Measurements from ENCODE around the gene SIRT4.
"Not testable (repeated sequence)": the region's sequence is repeated elsewhere in the genome, so short reads cannot be mapped to it uniquely, and the experiment has no call there.

Gene SIRT4, protein sequence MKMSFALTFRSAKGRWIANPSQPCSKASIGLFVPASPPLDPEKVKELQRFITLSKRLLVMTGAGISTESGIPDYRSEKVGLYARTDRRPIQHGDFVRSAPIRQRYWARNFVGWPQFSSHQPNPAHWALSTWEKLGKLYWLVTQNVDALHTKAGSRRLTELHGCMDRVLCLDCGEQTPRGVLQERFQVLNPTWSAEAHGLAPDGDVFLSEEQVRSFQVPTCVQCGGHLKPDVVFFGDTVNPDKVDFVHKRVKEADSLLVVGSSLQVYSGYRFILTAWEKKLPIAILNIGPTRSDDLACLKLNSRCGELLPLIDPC

DNA sequence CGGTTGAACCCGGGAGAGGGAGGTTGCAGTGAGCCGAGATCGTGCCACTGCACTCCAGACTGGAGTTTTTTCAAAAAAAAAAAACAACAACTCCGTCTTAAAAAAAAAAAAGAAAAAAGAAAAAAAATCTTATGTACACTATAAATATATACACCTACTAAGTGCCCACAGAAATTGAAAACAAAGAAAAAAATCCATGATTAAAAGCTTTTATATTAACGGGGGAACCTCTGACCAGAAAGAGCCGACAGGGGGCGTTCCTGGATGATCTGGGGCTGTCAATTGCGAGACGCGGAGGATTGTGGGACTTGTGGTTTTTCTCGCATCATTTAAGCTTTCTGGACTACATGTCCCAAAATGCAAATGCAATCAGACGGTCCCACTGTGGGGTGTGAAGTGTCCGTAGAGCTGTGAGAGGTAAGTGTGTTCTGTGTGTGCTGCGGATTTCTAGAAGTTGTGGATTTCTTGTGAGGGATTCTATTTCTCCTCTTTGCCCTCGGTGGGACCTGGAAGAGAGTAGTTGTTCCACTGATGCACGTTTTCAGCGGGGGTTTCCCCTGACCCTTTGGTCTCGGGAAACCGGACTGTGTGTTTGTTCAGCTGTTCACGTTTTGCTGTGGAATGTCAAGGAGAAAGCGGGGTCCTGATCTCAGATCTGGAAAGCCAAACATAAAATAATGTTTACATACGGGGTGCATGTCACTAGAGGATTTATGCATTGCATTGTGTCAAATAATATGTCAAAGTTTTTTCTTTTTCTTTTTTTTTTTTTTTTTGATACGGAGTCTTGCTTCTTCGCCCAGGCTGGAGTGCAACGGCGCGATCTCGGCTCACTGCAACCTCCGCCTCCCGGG is at the start of gene SIRT4:
Gene SIRT4, plus strand, starts transcription at position 360 of the 854 bp plus-strand sequence. CDS start 1,241 bp downstream, outside the sequence.
- TF ChIP-seq, protein P1, sequence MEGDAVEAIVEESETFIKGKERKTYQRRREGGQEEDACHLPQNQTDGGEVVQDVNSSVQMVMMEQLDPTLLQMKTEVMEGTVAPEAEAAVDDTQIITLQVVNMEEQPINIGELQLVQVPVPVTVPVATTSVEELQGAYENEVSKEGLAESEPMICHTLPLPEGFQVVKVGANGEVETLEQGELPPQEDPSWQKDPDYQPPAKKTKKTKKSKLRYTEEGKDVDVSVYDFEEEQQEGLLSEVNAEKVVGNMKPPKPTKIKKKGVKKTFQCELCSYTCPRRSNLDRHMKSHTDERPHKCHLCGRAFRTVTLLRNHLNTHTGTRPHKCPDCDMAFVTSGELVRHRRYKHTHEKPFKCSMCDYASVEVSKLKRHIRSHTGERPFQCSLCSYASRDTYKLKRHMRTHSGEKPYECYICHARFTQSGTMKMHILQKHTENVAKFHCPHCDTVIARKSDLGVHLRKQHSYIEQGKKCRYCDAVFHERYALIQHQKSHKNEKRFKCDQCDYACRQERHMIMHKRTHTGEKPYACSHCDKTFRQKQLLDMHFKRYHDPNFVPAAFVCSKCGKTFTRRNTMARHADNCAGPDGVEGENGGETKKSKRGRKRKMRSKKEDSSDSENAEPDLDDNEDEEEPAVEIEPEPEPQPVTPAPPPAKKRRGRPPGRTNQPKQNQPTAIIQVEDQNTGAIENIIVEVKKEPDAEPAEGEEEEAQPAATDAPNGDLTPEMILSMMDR (IDR thresholded peaks at IDR 0.05; ENCODE audit: low read depth, low read length, missing control alignments): peak; percentile 88

DNA sequence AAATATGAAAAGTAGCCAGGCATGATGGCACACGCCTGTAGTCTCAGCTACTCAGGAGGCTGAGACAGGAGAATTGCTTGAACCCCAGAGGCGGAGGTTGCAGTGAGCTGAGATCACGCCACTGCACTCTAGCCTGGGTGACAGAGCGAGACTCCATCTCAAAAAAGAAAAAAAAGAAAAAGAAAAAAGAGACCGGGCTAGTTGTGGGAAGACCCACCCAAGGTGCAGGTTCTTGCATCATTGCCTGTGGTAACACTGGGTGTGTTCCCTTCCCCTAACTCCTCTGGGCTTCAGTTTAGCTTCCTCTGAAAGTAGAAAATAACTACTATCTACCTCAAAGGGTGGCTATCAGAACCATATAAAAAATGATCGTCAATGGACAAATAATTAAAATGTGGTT is 48.8 kb upstream of the SIRT4 start:
- not testable (repeated sequence) for DNase-seq (ENCODE audit: extremely low read depth, low read depth)

More for the DNA sequence above, at the start of gene SIRT4:
- H3K4me3 ChIP-seq (replicated peaks; ENCODE audit: low read depth, low read length): peak within 1 kb of the TSS; percentile 53
- peak; percentile 89 for DNase-seq (ENCODE audit: extremely low read depth, low read depth)

DNA sequence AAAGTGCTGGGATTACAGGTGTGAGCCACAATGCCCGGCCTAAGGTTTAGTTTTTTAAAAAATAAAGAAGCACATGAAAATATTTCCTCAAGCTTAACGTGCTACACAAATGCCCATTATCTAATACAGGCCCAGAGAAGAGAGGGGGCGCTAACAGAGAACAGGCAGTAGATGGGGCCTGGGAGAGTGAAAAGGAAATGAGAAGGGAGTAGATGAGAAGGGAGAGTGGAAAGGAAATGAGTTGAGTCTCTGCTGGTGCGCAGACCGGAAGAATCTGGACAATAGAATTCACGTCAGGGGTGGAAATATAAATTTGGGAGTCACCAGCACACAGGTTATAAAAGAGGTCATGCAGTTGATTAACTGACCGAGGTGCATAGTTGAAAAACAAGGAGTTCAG is 47.3 kb upstream of the SIRT4 start:
- H3K4me3 ChIP-seq (replicated peaks; ENCODE audit: low read depth, low read length): no peak overlapping the region
- TF ChIP-seq, protein P1 (IDR thresholded peaks at IDR 0.05; ENCODE audit: low read depth, low read length, missing control alignments): no peak
- DNase-seq (ENCODE audit: extremely low read depth, low read depth): no peak

More for the DNA sequence above, 48.8 kb upstream of the SIRT4 start:
- not testable (repeated sequence) for H3K4me3 ChIP-seq (replicated peaks; ENCODE audit: low read depth, low read length)

DNA sequence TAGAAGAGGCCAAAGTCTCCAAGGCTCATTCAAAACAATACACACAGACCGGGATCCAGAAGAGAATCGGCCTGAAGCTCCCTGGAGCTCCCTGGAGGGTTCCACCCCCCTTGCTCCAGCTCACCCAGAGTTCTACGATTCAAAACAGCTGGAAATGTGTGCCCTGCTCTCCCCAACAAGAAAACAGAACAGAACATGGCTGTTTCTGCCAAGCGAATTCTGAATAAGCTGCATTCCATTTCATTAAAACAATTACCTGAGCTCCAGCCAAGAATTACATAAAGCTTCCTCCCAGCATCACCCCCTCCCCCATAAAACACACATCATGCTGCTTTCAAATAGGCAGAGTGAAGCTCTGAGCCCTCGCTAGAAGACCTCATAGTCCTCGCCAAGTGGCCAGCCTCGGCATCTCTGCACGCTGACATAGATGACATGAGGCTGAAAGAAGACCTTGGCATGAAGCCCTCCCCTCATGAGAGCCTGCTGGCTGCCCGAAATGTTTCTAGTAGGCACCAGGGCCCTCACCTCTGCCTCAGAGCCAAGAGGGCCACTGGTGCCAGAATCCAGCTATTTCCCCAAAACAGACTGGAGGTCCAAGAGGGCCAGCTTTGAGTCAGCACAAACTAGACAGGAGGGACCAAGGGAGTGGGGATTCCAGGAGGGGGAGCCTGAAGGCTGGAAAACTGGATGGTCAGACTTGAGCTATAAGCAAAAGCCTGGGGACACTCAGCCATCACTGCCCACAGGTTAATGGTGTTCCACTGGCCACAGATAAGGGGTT is 44.9 kb upstream of the SIRT4 start:
- H3K4me3 ChIP-seq (replicated peaks; ENCODE audit: low read depth, low read length): peak overlapping the region; percentile 3; the same call in 1 of the 2 replicates
- DNase-seq (ENCODE audit: extremely low read depth, low read depth): peak; percentile 75
- TF ChIP-seq, protein P1 (IDR thresholded peaks at IDR 0.05; ENCODE audit: low read depth, low read length, missing control alignments): no peak

DNA sequence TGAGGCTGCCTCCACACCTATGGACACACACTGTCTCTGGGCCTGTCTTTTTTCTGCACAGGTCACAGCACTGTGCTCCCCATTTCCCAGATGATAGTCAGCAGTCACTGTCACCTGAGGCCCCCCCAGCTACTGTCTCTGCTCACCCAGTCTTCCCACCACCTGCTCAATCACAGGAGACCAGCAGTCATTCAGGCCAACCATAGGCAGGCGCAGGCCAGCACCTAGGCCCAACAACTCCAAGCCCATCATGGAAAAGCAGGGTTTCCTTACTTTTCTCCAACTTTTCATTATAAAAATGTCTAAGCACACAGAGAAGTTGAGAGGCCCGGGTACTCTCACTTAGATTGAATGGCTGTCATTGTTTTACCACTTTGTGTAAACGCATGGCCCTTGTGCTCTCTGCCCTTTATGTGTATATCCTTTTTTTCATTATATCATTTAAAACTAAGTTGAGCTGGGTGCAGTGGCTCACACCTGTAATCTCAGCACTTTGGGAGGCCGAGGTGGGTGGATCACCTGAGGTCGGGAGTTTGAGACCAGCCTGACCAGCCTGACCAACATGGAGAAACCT is 43.7 kb upstream of the SIRT4 start:
- TF ChIP-seq, protein P1 (IDR thresholded peaks at IDR 0.05; ENCODE audit: low read depth, low read length, missing control alignments): no peak
- no peak for DNase-seq (ENCODE audit: extremely low read depth, low read depth)
- no peak overlapping the region for H3K4me3 ChIP-seq (replicated peaks; ENCODE audit: low read depth, low read length)

DNA sequence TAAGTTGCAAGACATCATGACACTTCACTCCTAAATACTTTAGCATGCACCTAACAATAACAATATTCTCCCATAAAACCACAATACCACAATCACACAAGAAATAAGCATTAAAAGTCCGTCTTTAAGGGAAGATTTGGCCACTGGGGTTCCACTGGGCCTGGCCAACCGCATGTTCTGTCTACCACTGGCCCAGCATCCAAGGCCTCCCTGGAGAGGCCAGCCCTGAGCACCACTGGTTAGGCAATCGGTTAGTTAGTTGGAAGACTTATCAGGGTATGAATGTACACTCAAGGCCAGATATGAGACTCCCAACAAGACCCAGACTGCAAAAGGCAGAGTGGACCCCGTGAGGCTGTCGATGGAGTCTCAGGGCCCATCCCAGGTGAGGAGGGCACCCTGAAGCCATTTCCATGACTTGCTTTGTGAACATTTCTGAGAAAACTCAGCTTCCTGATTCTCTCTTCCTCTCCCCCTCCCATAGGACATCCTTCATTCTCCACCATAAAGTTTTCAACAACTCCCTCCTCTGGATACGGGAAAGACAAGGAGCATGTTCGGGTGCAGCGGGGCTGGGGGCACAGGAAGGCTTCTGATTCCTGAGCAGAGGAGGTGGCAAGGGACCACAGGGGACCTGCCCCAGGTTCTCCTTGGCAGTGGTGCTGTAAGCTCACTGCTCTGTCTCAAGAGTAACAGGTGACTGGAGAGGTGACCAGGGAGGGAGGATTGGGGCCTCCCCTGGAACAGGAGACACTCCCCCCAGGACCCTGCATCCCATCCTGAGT is 42.5 kb upstream of the SIRT4 start:
- TF ChIP-seq, protein P1 (IDR thresholded peaks at IDR 0.05; ENCODE audit: low read depth, low read length, missing control alignments): no peak
- no peak overlapping the region for H3K4me3 ChIP-seq (replicated peaks; ENCODE audit: low read depth, low read length)
- DNase-seq (ENCODE audit: extremely low read depth, low read depth): no peak

All from HFF-Myc (cell line).